ENCODE measurements around the gene SLC8A2. TPM values are rescaled to one million over a fixed set of nuclear protein-coding genes. Genes with fewer than 3 reads are reported as not detected.
A peak's percentile ranks its signal among the peaks of the same experiment; 100 is the strongest.

Gene SLC8A2
- total and polyA plus RNA-seq, 10 of the 15 experiments (the other 5 are each of a cell fraction or from before 2014, with no cell fraction given), result not detected

GRCh38 chr19:47445937-47446402 lies 25.7 kb downstream of the SLC8A2 start:
- Histone ChIP-seq H3K4me2 (ENCODE audit: control insufficient read depth, insufficient read depth) (peak overlapping the region; percentile 55; the same call in 1 of the 2 replicates), H3K4me1 (ENCODE audit: control insufficient read depth, insufficient read depth, low read length) (peaks cover 10% of the 10 kb centered on the region), H3K9me3 (replicated peaks; ENCODE audit: control insufficient read depth, insufficient read depth, low read length) (no peaks in the 10 kb centered on the region; the same call in 2 of the 3 replicates), H3K27me3 (replicated peaks in 1 of 2; ENCODE audit: control insufficient read depth in 2 of 2, insufficient read depth in 2 of 2, low read length in 1 of 2) (peaks cover 3 to 7% of the 10 kb centered on the region in 2 experiments; a peak in 3 of 4 replicates), H4K20me1 (ENCODE audit: control insufficient read depth, insufficient read depth) (no peaks in the 10 kb centered on the region), H3K9ac (ENCODE audit: control insufficient read depth, insufficient read depth, low read length) (no peak overlapping the region; the same call in 1 of the 2 replicates), H3K27ac (ENCODE audit: control insufficient read depth, insufficient read depth) (no peak overlapping the region), H3K4me3 (no peak overlapping the region), H3K79me2 (ENCODE audit: control insufficient read depth, insufficient read depth, low read length) (no peaks in the 10 kb centered on the region), H3K36me3 (ENCODE audit: control insufficient read depth in 2 of 2, insufficient read depth in 2 of 2, low read length in 1 of 2) (no peaks in the 10 kb centered on the region), H2AFZ (ENCODE audit: control insufficient read depth, low read depth, low read length) (no peak overlapping the region; the same call in 1 of the 2 replicates)
- BruUV-seq (replicated peaks), result no TSS peak
- POLR2A ChIA-PET, result no interaction called here
- in situ Hi-C loops (cut with MboI), result no loop called here
- ATAC-seq (peak; percentile 70), FAIRE-seq (no peak), DNase-seq (ENCODE audit: low read depth, low spot score) (no peak)
- TF ChIP-seq ATF7 (IDR thresholded peaks at IDR 0.05; ENCODE audit: low read depth), result peak; percentile 20; the same call in 1 of the 2 replicates
- no peak for TF ChIP-seq NFIC (IDR thresholded peaks at IDR 0.05; ENCODE audit: low read depth, low read length)
- peak in 1 of 2 experiments; percentile 95; a peak in 2 of 3 replicates for TF ChIP-seq EGR1 (IDR thresholded peaks at IDR 0.05; ENCODE audit: borderline replicate concordance in 1 of 2, low read depth in 2 of 2, low read length in 2 of 2)
- RAD21 ChIA-PET (ENCODE audit: unreplicated experiment), result interaction anchor here (1.0 kb wide), 1 partner anchor 9 kb away, joined by 3 read pairs; no protein-coding TSS in a partner anchor
- SMC1A ChIA-PET (ENCODE audit: uncharacterized antibody, unreplicated experiment), result no interaction called here
- intact Hi-C loops (cut with micrococcal nuclease; ENCODE audit: unreplicated experiment), result no loop called here
- CTCF ChIA-PET, result interaction anchor here (1.6 kb wide), 1 partner anchor 9 kb away, joined by 7 read pairs; no protein-coding TSS in a partner anchor
- WGBS (ENCODE audit: insufficient coverage, insufficient replicate concordance, low lambda C conversion rate, missing lambda C conversion rate), result 4% methylated on average over 14 of the region's 22 CpGs

- CTCF ChIA-PET, result interaction anchor here (1.6 kb wide), 1 partner anchor 8 kb away, joined by 7 read pairs; no protein-coding TSS in a partner anchor
- no peak overlapping the region; the same call in 1 of the 2 replicates for H3K9ac ChIP-seq (ENCODE audit: control insufficient read depth, insufficient read depth, low read length)
- RAD21 ChIA-PET (ENCODE audit: unreplicated experiment), result interaction anchor here (1.0 kb wide), 1 partner anchor 9 kb away, joined by 3 read pairs; no protein-coding TSS in a partner anchor
- H3K36me3 ChIP-seq (ENCODE audit: control insufficient read depth in 2 of 2, insufficient read depth in 2 of 2, low read length in 1 of 2), result no peaks in the 10 kb centered on the region
- ATAC-seq, result no peak
- POLR2A ChIA-PET, result no interaction called here
- TF ChIP-seq NR2C2 (IDR thresholded peaks at IDR 0.05; ENCODE audit: borderline replicate concordance, control insufficient read depth, insufficient read length, low read depth), result no peak
- TF ChIP-seq PKNOX1 (IDR thresholded peaks at IDR 0.05), result peak; percentile 32; the same call in 1 of the 2 replicates
- no peak for DNase-seq (ENCODE audit: low read depth, low spot score)
- H4K20me1 ChIP-seq (ENCODE audit: control insufficient read depth, insufficient read depth), result no peaks in the 10 kb centered on the region
- no peaks in the 10 kb centered on the region; the same call in 2 of the 3 replicates for H3K9me3 ChIP-seq (replicated peaks; ENCODE audit: control insufficient read depth, insufficient read depth, low read length)
- in situ Hi-C loops (cut with MboI), result no loop called here
- no peak overlapping the region for H3K4me3 ChIP-seq
- 46% methylated on average over 4 of the region's 4 CpGs for WGBS (ENCODE audit: insufficient coverage, insufficient replicate concordance, low lambda C conversion rate, missing lambda C conversion rate)
- H3K4me2 ChIP-seq (ENCODE audit: control insufficient read depth, insufficient read depth), result peak overlapping the region; percentile 55; the same call in 1 of the 2 replicates
- intact Hi-C loops (cut with micrococcal nuclease; ENCODE audit: unreplicated experiment), result no loop called here
- H2AFZ ChIP-seq (ENCODE audit: control insufficient read depth, low read depth, low read length), result no peak overlapping the region
- peaks cover 3 to 7% of the 10 kb centered on the region in 2 experiments; a peak in 3 of 4 replicates for H3K27me3 ChIP-seq (replicated peaks in 1 of 2; ENCODE audit: control insufficient read depth in 2 of 2, insufficient read depth in 2 of 2, low read length in 1 of 2)
- BruUV-seq (replicated peaks), result no TSS peak
- H3K27ac ChIP-seq (ENCODE audit: control insufficient read depth, insufficient read depth), result no peak overlapping the region
- SMC1A ChIA-PET (ENCODE audit: uncharacterized antibody, unreplicated experiment), result no interaction called here
- H3K4me1 ChIP-seq (ENCODE audit: control insufficient read depth, insufficient read depth, low read length), result peaks cover 10% of the 10 kb centered on the region
- no peaks in the 10 kb centered on the region for H3K79me2 ChIP-seq (ENCODE audit: control insufficient read depth, insufficient read depth, low read length)
- FAIRE-seq, result no peak
Observed at GRCh38 chr19:47445527-47445926, 26.2 kb downstream of the SLC8A2 start.
